H9 (cell line): Measurements from ENCODE around the gene NCAPH2. TPM values are rescaled to one million over a fixed set of nuclear protein-coding genes. Genes with fewer than 3 reads are reported as not detected.

Experiments
- DNase-seq: peaks from one replicate; pipeline ENCODE4 v3.0.0-alpha.2; 2017
- H2AFZ ChIP-seq: one replicate; pipeline ENCODE4 v1.6.1; 2013; ENCODE audit warnings: mild to moderate bottlenecking, low read length, control low read depth, moderate library complexity
- H2AK5ac ChIP-seq: 2 replicates; pipeline ENCODE4 v1.6.1; 2013; ENCODE audit warnings: low read length, control low read depth, mixed read lengths; ENCODE audit not compliant: insufficient read length
- H2BK120ac ChIP-seq: one replicate; pipeline ENCODE4 v1.6.1; 2013; ENCODE audit warnings: low read depth, mild to moderate bottlenecking, low read length, control low read depth, inconsistent platforms; ENCODE audit not compliant: poor library complexity, severe bottlenecking
- H2BK12ac ChIP-seq: 2 replicates; pipeline ENCODE4 v1.6.1; 2013; ENCODE audit warnings: low read length, control low read depth, mixed read lengths, low read depth; ENCODE audit not compliant: insufficient read length
- H2BK15ac ChIP-seq: 2 replicates; pipeline ENCODE4 v1.6.1; 2013; ENCODE audit warnings: low read depth, low read length, control low read depth
- H2BK20ac ChIP-seq: one replicate; pipeline ENCODE4 v1.6.1; 2013; ENCODE audit warnings: low read depth, mild to moderate bottlenecking, low read length, control low read depth, inconsistent platforms; ENCODE audit not compliant: poor library complexity, severe bottlenecking
- H2BK5ac ChIP-seq: 2 replicates; pipeline ENCODE4 v1.6.1; 2013; ENCODE audit warnings: low read length, control low read depth, mixed read lengths; ENCODE audit not compliant: insufficient read length
- H3K14ac ChIP-seq: 2 replicates; pipeline ENCODE4 v1.6.1; 2013; ENCODE audit warnings: low read length, control low read depth; ENCODE audit not compliant: insufficient read depth
- H3K18ac ChIP-seq: 2 replicates; pipeline ENCODE4 v1.6.1; 2013; ENCODE audit warnings: low read depth, mild to moderate bottlenecking, mixed read lengths, low read length, control low read depth; ENCODE audit not compliant: insufficient read length
- H3K23ac ChIP-seq: 2 replicates; pipeline ENCODE4 v1.6.1; 2013; ENCODE audit warnings: low read length, control low read depth, mixed read lengths, low read depth; ENCODE audit not compliant: insufficient read length
- H3K23me2 ChIP-seq: 2 replicates; pipeline ENCODE4 v1.6.1; 2013; ENCODE audit warnings: low read depth, mild to moderate bottlenecking, mixed read lengths, low read length, control low read depth; ENCODE audit not compliant: insufficient read length, poor library complexity, severe bottlenecking
- H3K27ac ChIP-seq: 2 replicates; pipeline ENCODE4 v1.5.1; 2013; ENCODE audit warnings: low read length, control low read depth, mixed read lengths, low read depth; ENCODE audit not compliant: insufficient read length
- H3K27me3 ChIP-seq: 2 replicates; pipeline ENCODE4 v1.6.1; 2013; ENCODE audit warnings: low read length, control low read depth, inconsistent platforms; ENCODE audit not compliant: insufficient read depth
- H3K4ac ChIP-seq: 2 replicates; pipeline ENCODE4 v1.6.1; 2013; ENCODE audit warnings: low read depth, mild to moderate bottlenecking, control low read depth, inconsistent platforms, low read length, moderate library complexity
- H3K4me1 ChIP-seq: 2 replicates; pipeline ENCODE4 v1.6.1; 2013; ENCODE audit warnings: low read length, control low read depth, inconsistent platforms; ENCODE audit not compliant: insufficient read depth
- H3K4me2 ChIP-seq: 2 replicates; pipeline ENCODE4 v1.6.1; 2013; ENCODE audit warnings: low read length, control low read depth, mixed read lengths; ENCODE audit not compliant: insufficient read length, insufficient read depth
- H3K56ac ChIP-seq: 2 replicates; pipeline ENCODE4 v1.6.1; 2013; ENCODE audit warnings: low read depth, mild to moderate bottlenecking, mixed read lengths, low read length, control low read depth; ENCODE audit not compliant: insufficient read length
- H3K79me1 ChIP-seq: 2 replicates; pipeline ENCODE4 v1.6.1; 2013; ENCODE audit warnings: low read depth, mild to moderate bottlenecking, moderate library complexity, low read length, control low read depth, inconsistent platforms; ENCODE audit not compliant: insufficient read depth, poor library complexity, severe bottlenecking
- H3K79me2 ChIP-seq: 2 replicates; pipeline ENCODE4 v1.6.1; 2013; ENCODE audit warnings: low read length, control low read depth, inconsistent platforms; ENCODE audit not compliant: insufficient read depth
- H3K9ac ChIP-seq: 2 replicates; pipeline ENCODE4 v1.6.1; 2013; ENCODE audit warnings: low read length, control low read depth, mixed read lengths; ENCODE audit not compliant: insufficient read length; ENCODE audit errors: extremely low read depth
- H3K9me3 ChIP-seq: one replicate; pipeline ENCODE4 v1.6.1; 2013; ENCODE audit warnings: low read depth, low read length, inconsistent platforms; ENCODE audit not compliant: control insufficient read depth
- H3T11ph ChIP-seq: one replicate; pipeline ENCODE4 v1.6.1; 2013; ENCODE audit warnings: mild to moderate bottlenecking, low read length, control low read depth, inconsistent platforms
- H4K20me1 ChIP-seq: one replicate; pipeline ENCODE4 v1.6.1; 2013; ENCODE audit not compliant: control insufficient read depth, insufficient read length, insufficient read depth
- H4K5ac ChIP-seq: 2 replicates; pipeline ENCODE4 v1.6.1; 2013; ENCODE audit warnings: low read depth, mild to moderate bottlenecking, mixed read lengths, low read length, control low read depth; ENCODE audit not compliant: insufficient read length
- H4K8ac ChIP-seq: replicated peaks from 2 replicates; pipeline ENCODE4 v1.6.1; 2013; ENCODE audit warnings: low read length, control low read depth, mixed read lengths, low read depth; ENCODE audit not compliant: insufficient read length
- H4K91ac ChIP-seq: 2 replicates; pipeline ENCODE4 v1.6.1; 2013; ENCODE audit warnings: low read depth, mild to moderate bottlenecking, moderate library complexity, mixed read lengths, low read length, control low read depth; ENCODE audit not compliant: insufficient read length
- H3K27ac Mint-ChIP-seq, 3 experiments: 2 replicates in 2 of 3; 3 replicates in 1 of 3; pipeline ENCODE4 v1.8.0; 2020 to 2021; ENCODE audit warnings: mixed read lengths in 3 of 3, mild to moderate bottlenecking in 1 of 3, moderate library complexity in 1 of 3
- H3K27me3 Mint-ChIP-seq: 2 replicates; pipeline ENCODE4 v1.8.0; 2021; ENCODE audit warnings: low read depth, mild to moderate bottlenecking, moderate library complexity, mixed read lengths
- H3K36me3 Mint-ChIP-seq, 3 experiments: 2 replicates in 2 of 3; 3 replicates in 1 of 3; pipeline ENCODE4 v1.8.0; 2020 to 2021; ENCODE audit warnings: low read depth in 3 of 3, mixed read lengths in 3 of 3; ENCODE audit not compliant: insufficient read depth in 1 of 3
- H3K4me1 Mint-ChIP-seq, 2 experiments: 2 replicates each; pipeline ENCODE4 v1.8.0; 2020; ENCODE audit warnings: mixed read lengths in 2 of 2
- H3K4me3 Mint-ChIP-seq, 2 experiments: 2 replicates in 1 of 2; 3 replicates in 1 of 2; pipeline ENCODE4 v1.8.0; 2020 to 2021; ENCODE audit warnings: mild to moderate bottlenecking in 2 of 2, mixed read lengths in 2 of 2, moderate library complexity in 1 of 2
- H3K9me3 Mint-ChIP-seq, 2 experiments: 2 replicates in 1 of 2; 3 replicates in 1 of 2; pipeline ENCODE4 v1.8.0; 2020; ENCODE audit warnings: mild to moderate bottlenecking in 2 of 2, mixed read lengths in 2 of 2, moderate library complexity in 1 of 2
- WGBS: extraction: QIAGEN DNeasy Blood & Tissue Kit; methylation state at CpG from one replicate; pipeline ENCODE4 v1.1.7; 2013; ENCODE audit warnings: missing lambda C conversion rate, low lambda C conversion rate, mixed read lengths; ENCODE audit not compliant: insufficient read length; ENCODE audit errors: extremely low coverage; 5-methylcytosine and 5-hydroxymethylcytosine counted together
- total RNA-seq: library from RNA; stranded (reverse); gene quantifications from 2 replicates; pipeline ENCODE4 v1.2.1, GENCODE V29; 2021
- TF ChIP-seq, protein P1 (sequence below): fragments of 200-600 bp; sonication (generic); conservative IDR thresholded peaks from 3 replicates; pipeline ENCODE4 v1.8.0; 2021; ENCODE audit warnings: antibody characterized with exemption, mild to moderate bottlenecking

Gene NCAPH2
- total RNA-seq, 1 experiment from 2014 or later, result 76.2 TPM

DNA sequence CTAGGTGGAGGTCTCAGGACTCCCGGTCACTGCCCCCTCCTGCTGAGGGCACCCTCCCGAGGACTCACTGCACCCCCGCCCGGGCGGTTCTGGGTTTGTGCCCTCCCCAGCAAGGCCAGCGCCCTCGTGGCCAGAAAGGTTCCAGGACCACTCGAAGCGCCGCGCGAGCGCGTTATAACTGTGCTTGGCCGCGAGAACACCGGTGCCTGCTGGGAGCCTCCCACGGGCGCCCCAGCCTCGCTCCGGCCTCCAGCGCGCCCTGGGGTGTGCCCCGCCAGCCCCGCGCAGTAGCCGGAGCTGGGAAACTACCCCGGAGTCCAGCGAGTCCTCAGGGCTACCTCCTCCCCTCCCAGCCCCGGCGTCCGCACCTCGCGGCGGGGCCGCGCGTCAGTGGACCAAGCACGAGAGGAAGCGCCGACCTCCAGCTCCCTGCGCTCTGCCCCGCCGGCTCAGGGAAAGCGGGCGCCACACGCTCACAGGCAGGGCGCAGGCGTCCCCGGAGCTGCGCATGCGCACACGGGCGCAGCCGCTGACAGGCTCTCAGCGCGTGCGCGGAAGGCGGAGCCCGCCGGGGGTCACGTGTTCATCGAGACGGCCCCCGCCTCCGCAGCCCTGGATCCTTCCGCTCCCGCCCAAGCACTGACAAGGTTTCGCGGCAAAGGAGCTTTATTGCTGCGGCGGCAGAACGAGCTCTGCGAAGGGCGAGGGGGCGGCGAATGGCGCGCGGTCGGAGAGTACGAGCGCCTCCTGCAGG lies 17.3 kb downstream of the NCAPH2 start, which contains the start of gene SCO2:
SCO2 (minus strand) TSS at position 495 of the 754 bp plus-strand sequence. CDS start 1,187 bp downstream, outside the sequence.
- Histone ChIP-seq H4K20me1 (no peaks in the 10 kb centered on the region), H3K79me1 (no peaks in the 10 kb centered on the region), H3K4me2 (peak within 1 kb of the TSS; percentile 70), H2AFZ (no peak within 1 kb of the TSS), H2BK5ac (no peak within 1 kb of the TSS), H2AK5ac (no peak within 1 kb of the TSS), H3K4me1 (peaks cover 3% of the 10 kb centered on the region; the same call in 1 of the 2 replicates), H3T11ph (no peak within 1 kb of the TSS), H3K9ac (peak within 1 kb of the TSS; percentile 34), H2BK120ac (no peak within 1 kb of the TSS), H3K9me3 (no peaks in the 10 kb centered on the region), H3K56ac (no peak within 1 kb of the TSS), H3K79me2 (no peaks in the 10 kb centered on the region), H3K23ac (no peak within 1 kb of the TSS), H4K5ac (no peak within 1 kb of the TSS), H2BK12ac (no peak within 1 kb of the TSS), H3K18ac (no peak within 1 kb of the TSS), H2BK20ac (no peak within 1 kb of the TSS), H3K27me3 (peaks cover 21% of the 10 kb centered on the region; the same call in 1 of the 2 replicates), H3K27ac (no peak within 1 kb of the TSS), H2BK15ac (no peak within 1 kb of the TSS), H3K4ac (no peak within 1 kb of the TSS), H3K23me2 (peaks cover 4% of the 10 kb centered on the region), H3K14ac (peak within 1 kb of the TSS; percentile 18), H4K91ac (no peak within 1 kb of the TSS), H4K8ac (no peak within 1 kb of the TSS)
- H3K9me3 Mint-ChIP-seq, result no peaks in the 10 kb centered on the region; a peak in 1 of 5 replicates
- DNase-seq, result peak; percentile 94
- no CpG with 5 or more reads among the region's 84 CpGs for WGBS
- TF ChIP-seq, protein P1, sequence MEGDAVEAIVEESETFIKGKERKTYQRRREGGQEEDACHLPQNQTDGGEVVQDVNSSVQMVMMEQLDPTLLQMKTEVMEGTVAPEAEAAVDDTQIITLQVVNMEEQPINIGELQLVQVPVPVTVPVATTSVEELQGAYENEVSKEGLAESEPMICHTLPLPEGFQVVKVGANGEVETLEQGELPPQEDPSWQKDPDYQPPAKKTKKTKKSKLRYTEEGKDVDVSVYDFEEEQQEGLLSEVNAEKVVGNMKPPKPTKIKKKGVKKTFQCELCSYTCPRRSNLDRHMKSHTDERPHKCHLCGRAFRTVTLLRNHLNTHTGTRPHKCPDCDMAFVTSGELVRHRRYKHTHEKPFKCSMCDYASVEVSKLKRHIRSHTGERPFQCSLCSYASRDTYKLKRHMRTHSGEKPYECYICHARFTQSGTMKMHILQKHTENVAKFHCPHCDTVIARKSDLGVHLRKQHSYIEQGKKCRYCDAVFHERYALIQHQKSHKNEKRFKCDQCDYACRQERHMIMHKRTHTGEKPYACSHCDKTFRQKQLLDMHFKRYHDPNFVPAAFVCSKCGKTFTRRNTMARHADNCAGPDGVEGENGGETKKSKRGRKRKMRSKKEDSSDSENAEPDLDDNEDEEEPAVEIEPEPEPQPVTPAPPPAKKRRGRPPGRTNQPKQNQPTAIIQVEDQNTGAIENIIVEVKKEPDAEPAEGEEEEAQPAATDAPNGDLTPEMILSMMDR, result peak; percentile 61
- H3K4me3 Mint-ChIP-seq, result peak within 1 kb of the TSS; percentile 82 to 88
- H3K4me1 Mint-ChIP-seq, result peaks cover 11 to 15% of the 10 kb centered on the region in 2 experiments
- H3K27ac Mint-ChIP-seq, result peak within 1 kb of the TSS in 2 of 3 experiments; percentile 49 to 80; a peak in 2 of 7 replicates
- H3K27me3 Mint-ChIP-seq, result peaks cover 35% of the 10 kb centered on the region
- peaks cover 2 to 28% (median 18%) of the 10 kb centered on the region in 3 experiments; a peak in 5 of 7 replicates for H3K36me3 Mint-ChIP-seq
